ENCODE data around the gene BRD2.
A peak's percentile ranks its signal among the peaks of the same experiment; 100 is the strongest.

- TF ChIP-seq EZH2 (IDR thresholded peaks at IDR 0.05; ENCODE audit: borderline replicate concordance, low read depth, low read length, severe bottlenecking) (no peak), CTCF (IDR thresholded peaks at IDR 0.05; ENCODE audit: borderline replicate concordance, extremely low read depth, low read length, poor library complexity, severe bottlenecking) (peak; percentile 73)
Measured at GRCh38 chr6:32954986-32955802, 13.2 kb upstream of the BRD2 start.
